Omental fat pad (tissue), 4 donors: Measurements from ENCODE around the gene OGFR. TPM values are rescaled to one million over a fixed set of nuclear protein-coding genes. Genes with fewer than 3 reads are reported as not detected.
"Not testable (repeated sequence)": the region's sequence is repeated elsewhere in the genome, so short reads cannot be mapped to it uniquely, and the experiment has no call there.

Experiments
- ATAC-seq: fragments of 150-250 bp; one replicate; pipeline ENCODE4 v1.9.1; 2016; ENCODE audit warnings: mild to moderate bottlenecking, moderate library complexity; ENCODE audit not compliant: low FRiP score
- DNase-seq: peaks from one replicate; pipeline ENCODE4 v3.0.0-alpha.2; 2019; ENCODE audit warnings: low spot score
- total RNA-seq, 4 donors: library from RNA; depleted of rRNA; stranded (reverse); fragments of >200 nt; gene quantifications; one replicate each; pipeline ENCODE4 v1.1.0, GENCODE V29; 2016
- TF ChIP-seq, protein P1 (sequence below), 3 donors: fragments of 450-650 bp; IDR thresholded peaks; one replicate each; pipeline ENCODE4 v1.5.1; 2016 to 2017; ENCODE audit warnings: antibody characterized with exemption in 3 of 3, mild to moderate bottlenecking in 3 of 3, moderate library complexity in 2 of 3

OGFR gene
- total RNA-seq, 4 donors from 2014 or later, result 34.0 to 84.2 (median 52.8) TPM

DNA sequence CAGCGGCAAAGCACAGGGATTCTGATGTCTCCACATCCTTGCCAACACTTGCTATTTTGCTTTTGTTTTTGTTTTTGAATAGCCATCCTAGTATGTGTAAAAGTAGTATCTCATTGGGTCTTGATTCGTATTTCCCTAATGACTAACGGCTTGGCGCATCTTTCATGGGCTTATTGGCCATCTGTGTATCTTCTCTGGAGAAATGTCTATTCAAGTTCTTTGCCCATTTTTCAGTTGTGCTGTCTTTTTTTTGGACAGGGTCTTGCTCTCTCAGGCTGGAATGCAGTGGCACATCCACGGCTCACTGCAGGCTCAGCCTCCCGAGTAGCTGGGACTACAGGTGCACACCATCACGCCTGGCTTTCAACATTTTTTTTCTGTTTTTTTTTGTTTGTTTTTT is 39.5 kb downstream of the OGFR start:
- no peak for ATAC-seq
- DNase-seq, result no peak
- TF ChIP-seq, protein P1, sequence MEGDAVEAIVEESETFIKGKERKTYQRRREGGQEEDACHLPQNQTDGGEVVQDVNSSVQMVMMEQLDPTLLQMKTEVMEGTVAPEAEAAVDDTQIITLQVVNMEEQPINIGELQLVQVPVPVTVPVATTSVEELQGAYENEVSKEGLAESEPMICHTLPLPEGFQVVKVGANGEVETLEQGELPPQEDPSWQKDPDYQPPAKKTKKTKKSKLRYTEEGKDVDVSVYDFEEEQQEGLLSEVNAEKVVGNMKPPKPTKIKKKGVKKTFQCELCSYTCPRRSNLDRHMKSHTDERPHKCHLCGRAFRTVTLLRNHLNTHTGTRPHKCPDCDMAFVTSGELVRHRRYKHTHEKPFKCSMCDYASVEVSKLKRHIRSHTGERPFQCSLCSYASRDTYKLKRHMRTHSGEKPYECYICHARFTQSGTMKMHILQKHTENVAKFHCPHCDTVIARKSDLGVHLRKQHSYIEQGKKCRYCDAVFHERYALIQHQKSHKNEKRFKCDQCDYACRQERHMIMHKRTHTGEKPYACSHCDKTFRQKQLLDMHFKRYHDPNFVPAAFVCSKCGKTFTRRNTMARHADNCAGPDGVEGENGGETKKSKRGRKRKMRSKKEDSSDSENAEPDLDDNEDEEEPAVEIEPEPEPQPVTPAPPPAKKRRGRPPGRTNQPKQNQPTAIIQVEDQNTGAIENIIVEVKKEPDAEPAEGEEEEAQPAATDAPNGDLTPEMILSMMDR (IDR thresholded peaks at IDR 0.05), result no peak

DNA sequence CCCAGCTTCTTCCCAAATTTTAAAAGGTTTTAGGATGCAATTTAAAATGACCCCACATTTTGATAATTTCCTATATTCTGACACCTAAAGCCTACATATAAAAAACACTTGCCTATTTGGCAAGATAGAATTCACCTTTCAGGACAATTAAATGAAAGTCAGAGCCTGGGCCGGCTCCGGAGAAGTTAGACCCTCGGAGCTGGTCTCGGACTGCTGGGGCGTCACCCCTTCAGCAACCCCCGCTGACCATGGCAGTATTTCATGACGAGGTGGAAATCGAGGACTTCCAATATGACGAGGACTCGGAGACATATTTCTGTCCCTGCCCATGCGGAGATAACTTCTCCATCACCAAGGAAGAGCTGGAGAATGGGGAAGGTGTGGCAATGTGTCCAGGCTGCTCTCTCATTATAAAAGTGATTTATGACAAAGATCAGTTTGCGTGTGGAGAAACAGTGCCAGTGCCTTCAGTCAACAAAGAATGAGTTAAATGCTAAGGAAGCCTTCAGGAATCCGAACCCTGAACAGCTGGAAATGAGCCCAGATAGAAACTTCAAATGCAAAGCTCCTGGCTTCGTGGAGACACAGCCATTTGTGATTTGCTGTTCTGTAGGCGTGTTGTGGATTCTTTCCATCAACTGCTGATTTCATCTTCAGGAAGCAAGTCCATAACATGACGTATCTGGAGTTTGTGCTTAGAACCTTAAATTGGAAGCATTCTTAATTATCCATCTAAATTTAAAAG is 41.0 kb downstream of the OGFR start:
- TF ChIP-seq, protein P1 (IDR thresholded peaks at IDR 0.05), result no peak
- DNase-seq, result no peak
- ATAC-seq, result no peak

DNA sequence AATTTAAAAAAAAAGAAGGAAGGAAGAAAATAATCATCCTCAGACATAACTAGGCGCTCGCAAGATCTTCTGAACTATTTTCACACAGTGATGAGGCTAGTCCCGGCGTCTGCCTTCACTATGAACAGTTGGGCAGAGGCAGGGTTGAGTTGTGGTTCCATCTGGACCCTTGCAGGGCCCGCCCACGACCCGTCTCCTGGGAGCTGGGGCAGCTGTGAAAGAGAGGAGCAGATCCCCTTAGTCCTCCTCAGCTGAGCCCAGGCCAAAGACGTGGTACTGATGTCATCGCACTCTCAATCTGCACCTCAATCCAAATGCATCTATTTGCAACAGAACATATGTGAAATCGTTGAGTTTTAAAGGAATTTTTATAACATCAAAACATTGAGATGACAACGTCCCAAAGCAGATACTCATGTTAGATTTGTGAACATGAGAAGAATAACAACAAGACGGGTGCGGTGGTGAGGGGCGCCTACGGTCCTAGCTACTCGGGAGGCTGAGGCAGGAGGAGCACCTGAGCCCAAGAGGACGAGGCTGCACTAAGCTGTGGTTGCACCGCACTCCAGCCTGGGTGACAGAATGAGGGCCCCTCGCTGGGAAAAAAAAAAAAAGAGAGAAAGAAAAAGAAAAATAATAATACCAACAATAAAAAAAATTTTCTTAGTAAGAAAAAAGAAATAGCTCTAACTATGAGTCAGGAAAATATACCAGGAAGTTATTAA is 41.7 kb downstream of the OGFR start:
- TF ChIP-seq, protein P1 (IDR thresholded peaks at IDR 0.05), result no peak
- no peak for DNase-seq
- ATAC-seq, result no peak

DNA sequence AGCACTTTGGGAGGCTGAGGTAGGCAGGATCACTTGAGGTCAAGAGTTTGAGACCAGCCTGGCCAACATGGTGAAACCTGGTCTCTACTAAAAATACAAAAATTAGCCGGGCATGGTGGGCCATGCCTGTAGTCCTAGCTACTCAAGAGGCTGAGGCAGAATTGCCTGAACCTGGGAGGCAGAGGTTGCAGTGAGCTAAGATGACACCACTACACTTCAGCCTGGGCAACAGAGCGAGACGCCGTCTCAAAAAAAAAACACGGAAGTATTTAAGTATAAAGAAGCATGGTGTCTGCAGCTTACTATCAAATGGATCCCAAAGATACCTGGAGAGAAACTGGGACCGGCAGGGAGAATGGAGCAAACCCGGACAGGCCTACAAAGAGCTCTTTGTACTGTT is 44.3 kb downstream of the OGFR start:
- ATAC-seq, DNase-seq: not testable (repeated sequence)

DNA sequence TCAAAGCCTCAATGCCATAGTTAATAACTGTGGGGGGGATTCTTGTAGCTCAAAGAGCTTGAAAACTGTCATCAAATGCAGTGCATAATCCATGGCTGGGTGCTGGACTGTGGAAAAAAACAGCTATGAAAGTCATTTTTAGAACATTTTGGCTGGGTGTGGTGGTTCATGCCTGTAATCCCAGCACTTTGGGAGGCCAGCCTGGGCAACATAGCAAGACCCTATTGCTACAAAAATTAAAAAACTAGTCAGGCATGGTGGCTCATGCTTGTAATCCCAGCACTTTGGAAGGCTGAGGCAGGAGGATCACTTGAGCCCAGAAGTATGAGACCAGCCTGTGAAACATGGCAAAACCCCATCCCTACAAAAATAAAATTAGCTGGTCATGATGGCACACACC is 44.8 kb downstream of the OGFR start:
- TF ChIP-seq, protein P1 (IDR thresholded peaks at IDR 0.05), result no peak
- ATAC-seq, result no peak

DNA sequence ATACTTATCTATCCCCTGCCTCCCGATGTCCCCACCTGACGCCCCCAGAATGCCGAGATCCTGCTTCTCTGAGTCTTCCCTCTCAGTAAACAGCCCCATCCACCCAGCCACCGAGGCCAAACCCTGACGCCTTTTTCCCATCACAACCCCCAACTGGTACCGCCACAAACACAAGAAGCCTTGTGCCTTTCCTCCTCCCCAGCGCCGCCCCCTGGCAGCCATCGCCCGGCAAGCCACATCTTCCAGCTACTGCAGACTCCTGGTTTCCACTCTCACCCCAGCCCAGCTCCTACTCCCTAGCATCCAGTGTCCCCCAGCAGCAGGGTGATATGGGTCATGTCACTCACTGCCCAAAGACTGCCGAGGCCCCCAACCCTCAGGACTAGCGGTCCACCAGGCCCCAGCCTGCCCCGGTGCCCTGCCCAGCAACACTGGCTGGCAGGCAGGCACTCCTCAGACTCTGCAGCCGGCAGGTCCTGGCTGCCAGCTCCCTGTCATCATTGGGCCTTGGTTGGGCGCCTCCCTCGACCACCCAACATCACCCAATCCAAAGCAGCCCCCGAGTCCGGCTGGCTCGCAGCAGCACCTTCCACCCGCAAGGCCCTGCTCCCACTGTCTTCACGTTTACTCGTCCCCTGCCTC is 45.8 kb downstream of the OGFR start:
- ATAC-seq (no peak), DNase-seq (no peak)
- TF ChIP-seq, protein P1 (IDR thresholded peaks at IDR 0.05), result no peak

More for the DNA sequence above, 44.8 kb downstream of the OGFR start:
- DNase-seq, result no peak

DNA sequence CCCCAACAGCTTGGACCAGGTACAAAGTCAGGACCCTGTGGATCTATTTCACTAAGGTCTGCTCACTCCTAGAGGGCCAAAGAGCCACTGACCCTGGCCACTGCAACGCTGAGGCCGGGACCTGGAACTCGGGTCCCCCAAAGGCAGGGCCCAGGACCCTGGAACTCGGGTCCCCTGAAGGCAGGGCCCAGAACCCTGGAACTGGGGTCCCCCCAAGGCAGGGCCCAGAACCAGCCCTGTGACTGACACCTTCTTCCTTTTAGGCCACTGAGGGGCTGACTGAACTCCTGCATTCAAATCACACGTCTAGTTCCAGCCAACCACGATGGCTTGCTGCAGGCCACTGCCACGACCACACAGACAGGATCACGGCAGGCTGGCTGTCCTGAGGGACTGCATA is 47.6 kb downstream of the OGFR start:
- TF ChIP-seq, protein P1 (IDR thresholded peaks at IDR 0.05), result no peak
- DNase-seq, result no peak
- ATAC-seq, result no peak
